K562 (cell line): ENCODE results near the gene RYR3. TPM values are rescaled to one million over a fixed set of nuclear protein-coding genes. Genes with fewer than 3 reads are reported as not detected.

Experiments
- DEAF1 ChIP-seq: fragments of 450-650 bp; formaldehyde crosslinking; IDR thresholded peaks from 2 replicates; pipeline ENCODE4 v1.4.0; 2020; ENCODE audit warnings: mild to moderate bottlenecking, moderate library complexity
- DMBX1 ChIP-seq: fragments of 250-450 bp; sonication (Bioruptor Pico); IDR thresholded peaks from 2 replicates; pipeline ENCODE4 v1.8.0; 2022; ENCODE audit warnings: inconsistent platforms, mild to moderate bottlenecking, moderate library complexity, borderline replicate concordance
- FOXP1 ChIP-seq: sonication (generic); formaldehyde crosslinking; IDR thresholded peaks from 2 replicates; pipeline ENCODE4 v1.8.0; 2022; ENCODE audit warnings: mild to moderate bottlenecking, missing genetic modification reagents
- GABPA ChIP-seq: fragments of 200-800 bp; sonication (Bioruptor generic); conservative IDR thresholded peaks from 2 replicates; pipeline ENCODE4 v1.6.1; 2016; ENCODE audit warnings: low read depth, missing genetic modification characterization, missing compliant biosample characterization
- HDAC8 ChIP-seq: fragments of 450-650 bp; IDR thresholded peaks from 2 replicates; pipeline ENCODE4 v1.6.1; 2016; ENCODE audit warnings: mild to moderate bottlenecking, missing genetic modification characterization, moderate library complexity, missing compliant biosample characterization
- MEIS2 ChIP-seq: fragments of 450-650 bp; IDR thresholded peaks from 2 replicates; pipeline ENCODE4 v1.6.1; 2014; ENCODE audit warnings: mild to moderate bottlenecking; ENCODE audit not compliant: partially characterized antibody
- PBX2 ChIP-seq, 2 experiments: IDR thresholded peaks in 1 of 2; conservative IDR thresholded peaks in 1 of 2; 2 replicates each; pipeline ENCODE4 v1.6.1; 2016; ENCODE audit warnings: low read depth in 2 of 2, mild to moderate bottlenecking in 1 of 2, missing compliant biosample characterization in 1 of 2, missing genetic modification characterization in 1 of 2, moderate library complexity in 1 of 2
- PHF20 ChIP-seq: fragments of 450-650 bp; IDR thresholded peaks from 2 replicates; pipeline ENCODE4 v1.6.1; 2018; ENCODE audit not compliant: partially characterized antibody
- PHTF2 ChIP-seq: fragments of 250-450 bp; sonication (Bioruptor Pico); IDR thresholded peaks from 2 replicates; pipeline ENCODE4 v1.5.0; 2021; ENCODE audit warnings: mild to moderate bottlenecking
- SIN3A ChIP-seq, 2 experiments: fragments of 150-350 bp in 1 of 2; IDR thresholded peaks; 2 replicates each; pipeline ENCODE4 v1.6.1; 2011 to 2016; ENCODE audit warnings: borderline replicate concordance in 2 of 2, low read depth in 2 of 2, low read length in 2 of 2, mild to moderate bottlenecking in 2 of 2, moderate library complexity in 2 of 2; ENCODE audit not compliant: control insufficient read depth in 1 of 2
- SIX5 ChIP-seq, 2 experiments: IDR thresholded peaks; 2 replicates each; pipeline ENCODE4 v1.6.1; 2011; ENCODE audit warnings: low read length in 2 of 2, borderline replicate concordance in 1 of 2, low read depth in 1 of 2, mild to moderate bottlenecking in 1 of 2, moderate library complexity in 1 of 2; ENCODE audit not compliant: insufficient read depth in 1 of 2
- SREBF2 ChIP-seq: sonication (generic); formaldehyde crosslinking; IDR thresholded peaks from 2 replicates; pipeline ENCODE4 v1.4.0; 2020; ENCODE audit warnings: mild to moderate bottlenecking, missing genetic modification reagents
- TFAP4 ChIP-seq: sonication (generic); formaldehyde crosslinking; IDR thresholded peaks from 2 replicates; pipeline ENCODE4 v1.8.0; 2022; ENCODE audit warnings: missing genetic modification reagents, mild to moderate bottlenecking, moderate library complexity, borderline replicate concordance
- ZEB2 ChIP-seq: fragments of 450-650 bp; IDR thresholded peaks from 2 replicates; pipeline ENCODE4 v1.6.1; 2016
- ZKSCAN3 ChIP-seq: fragments of 250-450 bp; sonication (Bioruptor Pico); IDR thresholded peaks from 2 replicates; pipeline ENCODE4 v1.4.0; 2020
- polyA plus RNA-seq, 8 experiments: library from polyadenylated mRNA; depleted of rRNA in 4 of 8; stranded (reverse) in 5 of 8; unstranded in 3 of 8; fragments of >200 nt; fragmentation: Nextera tagmentation in 2 of 8; fragmentation: Illumina TruSeq in 1 of 8; extraction: Ambion mirVana in 2 of 8; extraction: Trizol in 1 of 8; gene quantifications; 2 replicates each; pipeline versions ENCODE4 v1.2.1 to v1.2.3, GENCODE V29; 2011 to 2014; ENCODE audit warnings: inconsistent platforms in 1 of 8, missing spikeins in 1 of 8
- total RNA-seq, 7 experiments: library from RNA; depleted of rRNA in 6 of 7; stranded (reverse); fragments of >200 nt in 6 of 7; fragmentation: Illumina TruSeq in 2 of 7; extraction: Trizol in 2 of 7; gene quantifications; 2 replicates each; pipeline versions ENCODE4 v1.2.1 to v1.2.3, GENCODE V29; 2011 to 2021; ENCODE audit warnings: low replicate concordance in 1 of 7

The RYR3 gene
- total and polyA plus RNA-seq, 9 of the 15 experiments (the other 6 are each of a cell fraction or from before 2014, with no cell fraction given), result 0.04 TPM; not detected in 8

- TF ChIP-seq SIN3A (IDR thresholded peaks at IDR 0.05; ENCODE audit: borderline replicate concordance in 2 of 2, control insufficient read depth in 1 of 2, low read depth in 2 of 2, low read length in 2 of 2) (no peak), ZKSCAN3 (CRISPR knock-in tag) (no peak), PHTF2 (no peak), PHF20 (no peak), FOXP1 (CRISPR knock-in tag) (no peak), SREBF2 (CRISPR knock-in tag) (no peak), SIX5 (IDR thresholded peaks at IDR 0.05; ENCODE audit: borderline replicate concordance in 1 of 2, insufficient read depth in 1 of 2, low read depth in 1 of 2, low read length in 2 of 2) (no peak), MEIS2 (no peak), PBX2 (CRISPR knock-in tag; IDR thresholded peaks at IDR 0.05; ENCODE audit: low read depth) (no peak), PBX2 (tag; conservative IDR thresholded peaks at IDR 0.05; ENCODE audit: low read depth) (no peak), DMBX1 (CRISPR knock-in tag) (no peak), ZEB2 (no peak), DEAF1 (CRISPR knock-in tag) (no peak), TFAP4 (CRISPR knock-in tag) (no peak), GABPA (tag) (no peak), HDAC8 (tag) (no peak)
- TF ChIP-seq, all 486 proteins: peak for 0
Measured at GRCh38 chr15:33449810-33450209, 139.0 kb downstream of the RYR3 start (continued).
